A172 (cell line): ENCODE data around the gene FFAR2. TPM values are rescaled to one million over a fixed set of nuclear protein-coding genes. Genes with fewer than 3 reads are reported as not detected.
"Not testable (repeated sequence)": the region's sequence is repeated elsewhere in the genome, so short reads cannot be mapped to it uniquely, and the experiment has no call there.

Source experiments
- DNase-seq: peaks from one replicate; pipeline ENCODE4 v3.0.0-alpha.2; 2015; ENCODE audit warnings: low spot score
- total RNA-seq: library from RNA; depleted of rRNA; stranded (reverse); fragments of >200 nt; shearing (Covaris generic); gene quantifications from 2 replicates; pipeline ENCODE4 v1.2.3, GENCODE V29; 2014

Gene FFAR2
- total RNA-seq, 1 experiment from 2014 or later, result not detected

GRCh38 chr19:35455616-35456201 lies 7.7 kb downstream of the FFAR2 start:
- no peak for DNase-seq

GRCh38 chr19:35457173-35457572 lies 9.1 kb downstream of the FFAR2 start:
- no peak for DNase-seq

- DNase-seq, result no peak
Measured at GRCh38 chr19:35458192-35458591, 10.1 kb downstream of the FFAR2 start.

- no peak for DNase-seq
Measured at GRCh38 chr19:35458731-35459391, 10.8 kb downstream of the FFAR2 start.

DNA sequence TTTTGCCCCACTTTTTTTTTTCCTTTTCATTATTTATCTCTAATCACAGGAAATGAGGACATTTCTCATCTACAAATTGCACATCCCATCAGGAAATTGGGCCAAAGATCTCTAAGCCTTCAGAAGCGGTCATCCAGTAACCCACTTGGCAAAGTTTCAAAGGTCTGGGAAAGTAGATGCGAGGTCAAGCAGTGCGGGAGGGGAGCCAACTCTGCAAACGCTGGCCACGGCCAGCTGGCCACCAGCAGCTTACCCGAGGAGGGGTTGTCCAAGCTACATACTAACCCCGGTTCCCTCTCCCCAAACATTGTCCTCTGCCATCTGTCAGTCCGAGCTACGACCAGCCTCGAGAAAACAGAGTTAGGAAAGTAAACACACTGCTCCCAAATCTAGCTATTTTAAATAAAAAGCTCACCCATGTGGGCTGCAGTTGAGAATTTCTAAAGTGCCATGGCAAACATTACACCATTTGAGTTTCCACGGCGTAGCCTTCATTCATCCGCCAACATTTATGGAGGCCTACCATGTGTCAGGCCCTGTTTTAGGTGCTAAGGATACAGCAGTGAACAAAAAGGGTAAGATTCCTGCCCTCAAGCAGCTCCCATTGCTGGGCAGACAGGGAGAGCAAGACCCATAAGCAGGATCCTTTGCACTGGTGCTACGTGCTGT lies 11.5 kb downstream of the FFAR2 start:
- no peak for DNase-seq

DNA sequence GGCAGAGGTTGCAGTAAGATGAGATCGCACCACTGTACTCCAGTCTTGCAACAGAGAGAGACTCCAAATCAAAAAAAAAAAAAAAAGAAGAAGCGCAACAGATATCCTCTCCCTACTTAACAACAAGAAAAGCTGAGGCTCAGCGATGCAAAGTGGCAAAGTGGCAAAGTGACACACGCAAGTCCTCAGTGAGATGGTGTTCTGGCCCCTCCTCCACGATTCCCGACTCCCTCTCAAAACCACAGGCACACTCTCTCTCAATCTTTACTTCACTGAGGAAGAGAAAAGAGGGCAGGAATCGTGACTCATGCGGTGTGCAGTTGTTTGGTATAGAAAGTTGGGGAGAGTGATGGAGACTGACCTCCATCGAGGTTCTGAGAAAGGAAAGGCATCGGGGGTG lies 12.6 kb downstream of the FFAR2 start:
- DNase-seq, result peak; percentile 23

DNA sequence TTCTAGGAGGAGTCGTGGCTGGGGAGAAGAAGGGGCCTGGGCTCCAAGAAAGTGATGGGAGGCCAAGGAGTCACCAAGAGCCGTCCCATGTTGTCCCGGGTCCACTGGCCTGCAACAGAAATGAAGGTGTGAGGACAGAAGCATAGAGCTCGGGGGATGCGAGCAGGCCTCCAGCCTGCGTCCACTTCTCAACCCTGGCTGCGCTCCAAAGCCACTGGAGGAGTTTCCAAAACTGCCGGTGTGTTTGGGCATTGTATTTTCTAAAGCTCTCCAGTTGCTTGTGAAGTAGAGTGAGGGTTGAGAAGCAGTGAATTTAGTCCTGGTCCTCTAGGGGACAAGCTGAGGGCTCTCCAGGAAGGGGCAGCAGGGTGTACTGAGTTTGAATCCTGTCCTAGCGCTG lies 13.0 kb downstream of the FFAR2 start:
- no peak for DNase-seq

DNA sequence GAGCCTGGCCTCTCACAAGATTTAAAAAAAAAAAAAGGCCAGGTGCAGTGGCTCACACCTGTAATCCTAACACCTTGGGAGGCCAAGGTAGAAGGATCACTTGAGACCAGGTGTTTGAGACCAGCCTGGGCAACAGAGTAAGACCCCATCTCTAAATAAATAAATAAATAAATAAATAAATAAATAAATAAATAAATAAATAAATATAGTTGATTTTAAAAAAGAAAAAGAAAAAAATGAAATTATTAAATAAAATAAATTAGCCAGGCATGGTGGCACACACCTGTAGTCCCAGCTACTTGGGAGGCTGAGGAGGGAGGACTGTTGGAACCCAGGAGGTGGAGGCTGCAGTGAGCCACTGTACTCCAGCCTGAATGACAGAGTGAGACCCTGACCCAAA lies 13.7 kb downstream of the FFAR2 start:
- not testable (repeated sequence) for DNase-seq

DNA sequence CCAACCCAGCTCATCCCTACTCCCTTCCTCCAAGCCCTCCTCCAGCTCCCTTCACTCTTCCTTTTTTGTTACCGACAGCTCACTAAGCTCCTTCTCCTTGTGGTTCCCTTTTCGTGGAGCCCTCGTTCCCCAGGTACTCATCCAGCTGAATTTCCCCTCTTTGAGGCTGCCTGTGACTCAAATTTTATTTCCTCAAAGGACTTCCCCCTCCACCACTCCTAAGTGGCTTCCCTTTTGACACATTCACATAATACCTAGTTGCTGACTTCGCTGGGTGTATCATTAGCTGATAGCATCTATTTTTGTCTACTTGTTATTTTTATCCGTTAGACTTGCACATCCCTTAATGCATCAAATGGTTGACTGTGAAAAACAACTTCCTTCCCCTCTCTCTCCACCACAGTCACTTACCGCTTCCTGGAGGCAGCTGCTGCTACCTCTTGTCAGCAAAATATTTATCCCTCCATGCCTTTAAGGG lies 14.5 kb downstream of the FFAR2 start:
- DNase-seq, result peak; percentile 49

DNA sequence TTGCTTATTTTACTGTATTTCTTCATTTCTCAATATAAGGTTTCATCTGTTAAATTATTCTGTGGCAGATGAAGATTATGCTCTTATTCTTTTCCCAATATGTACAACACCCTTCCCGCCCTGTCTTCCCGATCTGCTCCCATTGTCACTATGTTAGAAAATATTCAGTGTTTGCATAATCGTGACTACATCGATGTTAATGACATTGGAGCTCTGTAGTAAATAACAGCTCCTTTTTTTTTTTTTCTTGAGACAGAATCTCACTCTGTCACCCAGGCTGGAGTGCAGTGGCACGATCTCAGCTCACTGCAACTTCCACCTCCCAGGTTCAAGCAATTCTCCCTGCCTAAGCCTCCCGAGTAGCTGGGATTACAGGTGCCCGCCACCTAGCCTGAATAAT lies 14.9 kb downstream of the FFAR2 start:
- DNase-seq, result not testable (repeated sequence)

DNA sequence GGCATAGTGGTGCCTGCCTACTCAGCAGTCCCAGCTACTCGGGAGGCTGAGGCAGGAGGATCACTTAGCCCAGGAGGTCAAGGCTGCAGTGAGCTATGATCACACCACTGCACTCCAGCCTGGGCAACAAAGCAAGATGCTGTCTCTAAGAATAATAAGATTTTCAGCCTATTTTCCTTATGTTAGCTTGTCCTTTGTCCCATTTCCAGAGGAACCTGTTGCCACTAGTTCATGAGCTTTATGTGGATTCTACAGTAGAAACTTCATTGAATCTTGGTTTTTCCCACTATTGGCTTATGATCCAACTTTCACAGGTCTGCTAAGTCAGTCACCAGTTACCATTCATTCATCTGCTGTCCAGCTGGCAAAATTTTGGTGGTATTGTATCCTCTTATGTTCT lies 18.2 kb downstream of the FFAR2 start:
- no peak for DNase-seq

DNA sequence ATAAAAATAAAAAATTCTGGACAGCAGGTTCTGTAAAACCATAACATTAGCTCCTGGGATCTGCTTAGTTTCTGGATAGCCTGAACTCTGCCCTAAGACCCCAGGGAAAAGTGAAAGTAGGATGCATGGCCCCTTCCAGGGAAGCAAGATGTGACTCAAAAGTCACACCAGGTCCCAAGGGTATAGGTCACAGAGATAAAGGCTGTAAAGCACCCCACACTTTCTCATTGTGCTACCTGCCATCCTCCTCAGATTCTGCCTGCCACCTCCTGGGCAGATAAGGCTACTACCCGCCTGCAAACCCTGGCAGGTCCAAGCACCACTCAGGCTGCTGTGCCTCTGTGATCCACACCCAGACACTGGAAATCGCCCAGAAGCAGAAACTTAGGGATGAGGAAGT lies 20.6 kb downstream of the FFAR2 start:
- DNase-seq, result peak; percentile 38

GRCh38 chr19:35470128-35470527 lies 22.1 kb downstream of the FFAR2 start:
- no peak for DNase-seq

- not testable (repeated sequence) for DNase-seq
Measured at GRCh38 chr19:35471075-35471474, 23.0 kb downstream of the FFAR2 start.

GRCh38 chr19:35471946-35472345 lies 23.9 kb downstream of the FFAR2 start:
- DNase-seq, result no peak

DNA sequence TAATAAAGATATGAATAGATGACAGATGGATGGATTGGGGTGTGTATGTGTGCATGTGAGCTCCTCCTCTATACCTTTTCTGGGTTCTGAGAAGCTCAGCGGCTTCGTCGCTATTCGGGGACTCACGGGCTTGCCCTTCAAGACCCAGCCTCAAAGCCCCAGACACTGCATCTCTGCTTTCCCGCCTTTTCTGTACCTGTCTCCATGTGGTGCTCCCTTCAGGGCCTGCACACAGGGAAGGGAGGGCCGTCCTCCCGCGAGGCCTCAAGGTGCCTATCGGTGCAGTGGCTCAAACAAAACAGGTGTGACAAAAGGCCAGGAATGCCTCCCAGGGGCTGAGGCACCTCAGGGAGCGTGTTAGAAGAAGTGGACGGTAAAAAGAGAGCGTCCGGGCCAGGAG lies 26.0 kb downstream of the FFAR2 start:
- DNase-seq, result no peak

GRCh38 chr19:35474594-35474993 lies 26.5 kb downstream of the FFAR2 start:
- not testable (repeated sequence) for DNase-seq

DNA sequence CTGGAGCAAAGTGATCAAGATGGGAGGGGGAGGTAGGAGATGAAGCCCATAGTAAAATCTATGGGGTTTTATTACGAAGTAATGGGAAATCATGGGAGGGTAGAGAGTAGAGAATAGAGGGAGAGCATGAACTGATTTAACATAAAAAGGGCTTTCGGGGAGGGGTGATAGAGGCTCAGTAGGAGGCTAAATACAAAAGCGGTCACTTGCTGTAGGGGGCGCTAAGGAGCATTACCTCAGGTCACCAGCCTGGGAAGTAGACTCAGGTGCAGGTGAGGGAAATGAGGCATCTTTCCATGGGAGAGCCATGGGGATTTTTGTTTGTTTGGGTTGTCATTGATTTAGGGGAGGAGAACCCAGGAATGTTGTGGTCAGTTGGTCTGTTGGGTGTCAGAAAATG lies 28.1 kb downstream of the FFAR2 start:
- DNase-seq, result peak; percentile 19

DNA sequence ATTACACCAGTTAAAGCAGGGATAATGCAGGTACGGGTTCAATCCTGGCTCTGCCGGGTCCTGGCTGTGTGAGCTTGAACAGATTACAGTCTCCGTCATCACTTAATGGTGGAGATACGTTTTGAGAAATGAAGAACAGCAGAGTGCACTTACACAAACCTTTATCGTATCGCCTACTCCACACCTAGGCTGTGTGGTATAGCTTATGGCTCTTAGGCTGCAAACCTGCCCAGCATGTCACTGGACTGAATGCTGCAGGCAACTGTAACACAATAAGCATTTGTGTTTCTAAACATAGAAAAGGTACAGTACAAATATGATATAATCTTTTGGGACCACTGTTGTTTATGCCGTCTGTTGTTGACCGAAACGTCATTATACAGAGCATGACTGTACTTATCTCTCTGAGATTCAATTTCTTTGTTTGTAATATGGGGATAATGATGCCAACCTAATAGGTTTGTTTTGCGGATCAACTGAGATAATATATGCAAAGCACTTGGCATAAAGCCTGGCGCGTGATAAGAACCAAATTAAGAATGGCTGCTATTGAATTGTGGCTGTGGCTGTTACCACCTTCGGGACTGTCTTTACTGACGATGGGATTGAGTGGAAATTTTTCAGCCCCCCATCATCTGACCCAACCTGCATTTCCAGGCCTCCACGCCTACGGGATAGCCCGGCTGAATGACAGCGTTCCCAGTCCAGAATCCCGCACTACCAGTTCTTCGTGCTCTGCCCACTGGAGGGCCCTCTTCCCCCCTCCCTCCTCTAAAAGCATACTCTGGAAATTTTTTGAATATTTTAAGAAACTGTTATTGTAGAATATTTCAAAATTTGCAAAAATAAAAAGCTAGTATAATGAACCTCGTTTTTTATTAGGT lies 31.0 kb downstream of the FFAR2 start:
- no peak for DNase-seq

- no peak for DNase-seq
Measured at GRCh38 chr19:35483089-35483488, 35.0 kb downstream of the FFAR2 start.

DNA sequence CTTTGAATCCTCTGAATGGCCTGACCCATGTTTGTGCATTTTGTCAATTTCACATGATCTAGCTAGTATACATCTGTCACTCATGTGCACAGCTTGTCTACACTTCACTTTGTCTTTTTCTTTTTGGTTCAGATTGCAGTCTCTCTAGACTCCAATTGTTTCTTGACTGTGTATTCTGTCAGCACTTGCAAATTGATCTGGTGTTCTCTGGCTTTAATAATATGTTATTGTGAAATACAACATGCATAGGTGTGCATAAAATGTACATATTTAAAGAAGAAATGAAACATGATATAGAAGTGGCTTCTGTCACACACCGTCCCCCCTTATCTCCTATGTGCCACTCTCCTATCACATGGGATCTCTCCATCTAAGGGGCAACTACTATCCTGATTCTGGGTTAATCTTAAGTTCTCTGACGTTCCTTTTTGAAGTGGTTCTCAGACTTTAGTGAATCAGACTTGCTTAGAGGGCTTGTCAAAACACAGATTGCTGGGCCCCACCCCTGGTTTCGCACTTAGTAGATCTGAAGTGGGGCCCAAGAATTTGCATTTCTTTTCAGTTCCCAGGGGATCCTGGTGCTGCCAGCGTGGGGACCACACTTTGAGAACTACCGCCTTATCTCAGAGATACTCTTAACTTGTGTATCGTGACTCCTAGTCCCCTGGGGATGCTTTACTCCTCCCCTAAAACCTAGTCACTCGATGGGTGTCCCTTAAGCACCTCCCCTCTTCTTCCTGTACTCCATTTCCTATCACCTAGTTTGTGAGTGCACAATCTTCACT lies 36.4 kb downstream of the FFAR2 start:
- DNase-seq, result no peak
